Left hindlimb (tissue), 1 donor: ENCODE data around the gene PSMD13.

ENCODE experiments used
- DNase-seq: peaks from one replicate; pipeline ENCODE4 v3.0.0-alpha.2; 2018

The PSMD13 gene

GRCh38 chr11:205221-206001, 31.4 kb upstream of the PSMD13 start:
- DNase-seq = peak; percentile 17

- no peak for DNase-seq
Observed at GRCh38 chr11:206002-206384, 30.8 kb upstream of the PSMD13 start.

DNA sequence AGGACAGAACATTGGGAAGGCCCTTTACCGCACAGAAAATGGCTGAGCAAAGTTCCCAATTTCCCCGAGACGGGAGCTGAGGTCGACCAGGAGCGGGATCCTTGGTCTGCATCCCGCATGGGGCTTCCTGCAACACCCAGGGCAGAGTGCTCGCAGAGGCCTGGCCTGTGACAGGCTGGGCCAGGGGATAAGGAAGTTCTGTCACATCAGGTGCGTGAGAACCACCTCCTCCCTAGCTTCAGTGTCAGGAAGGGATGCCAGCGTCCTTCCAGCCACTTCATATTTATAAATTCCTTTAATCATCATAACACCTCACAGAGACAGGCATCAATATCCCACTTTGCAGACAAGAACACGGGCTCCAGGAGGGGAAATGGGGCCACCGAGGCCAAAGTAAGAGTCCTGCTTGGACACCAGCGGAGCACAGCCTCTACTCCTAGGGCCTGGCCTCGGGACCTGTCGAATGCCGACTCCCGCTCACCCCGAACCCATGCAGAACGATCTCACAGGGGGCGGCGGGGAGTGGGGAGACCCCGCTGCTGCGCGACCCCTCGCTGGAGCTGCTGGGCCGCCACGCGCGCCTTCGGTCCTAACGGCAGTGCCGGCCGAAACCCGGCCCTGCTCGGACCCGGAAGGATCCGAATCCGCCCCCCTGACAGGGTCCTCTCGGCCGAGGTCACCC, 30.1 kb upstream of the PSMD13 start:
- no peak for DNase-seq

- DNase-seq = peak; percentile 97
Observed at GRCh38 chr11:207208-207862, 29.4 kb upstream of the PSMD13 start, which contains the start of the genes BET1L and RIC8A. Gene BET1L, minus strand, starts transcription at chr11:207399. Its CDS starts 78 bp downstream, at chr11:207321. Gene RIC8A, plus strand, starts transcription at chr11:207708. Its CDS starts 1,147 bp downstream, at chr11:208855.

DNA sequence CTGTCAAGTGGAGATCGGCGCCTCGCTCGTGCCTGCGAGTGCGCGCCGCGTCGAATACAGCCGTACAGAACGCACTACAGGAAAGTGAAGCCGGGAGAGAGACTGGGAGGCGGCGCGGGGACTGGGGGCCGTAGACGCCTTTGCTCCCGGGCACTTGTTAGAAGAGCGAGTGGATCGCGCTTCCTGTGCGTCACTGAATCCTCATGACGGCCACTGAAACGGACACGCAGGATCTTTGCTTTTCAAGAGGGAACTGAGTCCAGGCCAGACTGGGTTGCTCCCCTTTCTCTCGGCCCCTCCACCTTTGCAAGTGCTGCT, 29.0 kb upstream of the PSMD13 start:
- DNase-seq = no peak

GRCh38 chr11:208181-208916, 28.4 kb upstream of the PSMD13 start:
- peak; percentile 84 for DNase-seq

DNA sequence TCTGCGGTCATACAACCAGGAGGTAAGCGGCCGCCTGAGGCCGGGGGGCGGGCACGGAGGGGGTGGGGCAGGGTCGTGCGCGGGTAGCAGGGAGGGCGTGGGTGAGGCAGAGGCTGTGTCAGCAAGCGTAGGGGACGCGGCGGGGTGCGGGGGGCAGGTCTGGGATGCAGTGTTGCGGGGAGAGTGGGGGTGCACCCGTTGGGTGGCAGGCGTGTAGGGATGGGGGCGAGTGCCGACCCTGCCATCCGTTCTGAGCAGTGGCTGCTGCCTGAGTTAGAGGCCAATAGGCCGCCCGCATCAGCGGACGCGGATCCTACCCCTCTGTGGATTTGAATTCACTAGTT, 27.9 kb upstream of the PSMD13 start:
- DNase-seq = no peak

DNA sequence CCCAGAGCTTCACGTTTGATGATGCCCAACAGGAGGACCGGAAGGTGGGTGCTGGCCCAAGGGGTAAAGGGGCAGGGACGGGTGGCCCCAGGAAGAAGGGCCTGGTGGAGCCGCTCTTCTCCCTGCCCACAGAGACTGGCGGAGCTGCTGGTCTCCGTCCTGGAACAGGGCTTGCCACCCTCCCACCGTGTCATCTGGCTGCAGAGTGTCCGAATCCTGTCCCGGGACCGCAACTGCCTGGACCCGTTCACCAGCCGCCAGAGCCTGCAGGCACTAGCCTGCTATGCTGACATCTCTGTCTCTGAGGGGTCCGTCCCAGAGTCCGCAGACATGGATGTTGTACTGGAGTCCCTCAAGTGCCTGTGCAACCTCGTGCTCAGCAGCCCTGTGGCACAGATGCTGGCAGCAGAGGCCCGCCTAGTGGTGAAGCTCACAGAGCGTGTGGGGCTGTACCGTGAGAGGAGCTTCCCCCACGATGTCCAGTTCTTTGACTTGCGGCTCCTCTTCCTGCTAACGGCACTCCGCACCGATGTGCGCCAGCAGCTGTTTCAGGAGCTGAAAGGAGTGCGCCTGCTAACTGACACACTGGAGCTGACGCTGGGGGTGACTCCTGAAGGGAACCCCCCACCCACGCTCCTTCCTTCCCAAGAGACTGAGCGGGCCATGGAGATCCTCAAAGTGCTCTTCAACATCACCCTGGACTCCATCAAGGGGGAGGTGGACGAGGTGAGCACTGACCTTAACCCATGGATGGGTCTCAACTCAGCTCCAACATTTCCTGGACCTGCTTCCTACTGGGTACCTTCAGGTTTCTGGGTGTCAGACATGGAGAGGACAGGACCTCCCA, 27.3 kb upstream of the PSMD13 start:
- DNase-seq = no peak

DNA sequence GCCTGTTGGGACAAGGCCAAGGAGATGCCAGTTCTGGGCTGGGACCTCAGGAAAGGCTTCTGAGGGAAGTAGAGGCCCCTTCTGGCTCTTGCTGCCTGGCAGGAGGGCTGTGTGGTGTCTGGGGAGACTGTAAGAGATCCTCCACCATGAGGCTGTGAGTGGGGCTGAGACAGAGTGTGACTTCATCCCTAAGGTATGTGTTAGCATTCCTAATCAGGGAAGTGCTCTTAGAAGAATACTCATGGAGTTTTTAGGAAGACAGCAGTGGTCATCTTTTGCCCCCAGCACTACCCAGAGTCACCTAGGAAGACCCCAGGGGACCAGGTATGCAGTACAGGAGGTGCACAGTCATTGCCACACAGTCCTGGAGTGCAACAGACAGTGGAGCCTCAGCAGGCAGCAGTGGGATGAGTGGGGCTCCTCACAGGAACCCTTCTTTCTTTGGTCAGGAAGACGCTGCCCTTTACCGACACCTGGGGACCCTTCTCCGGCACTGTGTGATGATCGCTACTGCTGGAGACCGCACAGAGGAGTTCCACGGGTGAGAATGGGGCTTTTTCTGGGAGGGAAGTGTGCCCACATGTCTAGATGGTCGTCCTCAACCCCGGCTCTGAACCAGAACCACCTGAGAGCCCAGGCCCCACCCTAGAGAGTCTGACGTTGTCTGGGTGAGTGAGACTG, 26.5 kb upstream of the PSMD13 start:
- DNase-seq = no peak

DNA sequence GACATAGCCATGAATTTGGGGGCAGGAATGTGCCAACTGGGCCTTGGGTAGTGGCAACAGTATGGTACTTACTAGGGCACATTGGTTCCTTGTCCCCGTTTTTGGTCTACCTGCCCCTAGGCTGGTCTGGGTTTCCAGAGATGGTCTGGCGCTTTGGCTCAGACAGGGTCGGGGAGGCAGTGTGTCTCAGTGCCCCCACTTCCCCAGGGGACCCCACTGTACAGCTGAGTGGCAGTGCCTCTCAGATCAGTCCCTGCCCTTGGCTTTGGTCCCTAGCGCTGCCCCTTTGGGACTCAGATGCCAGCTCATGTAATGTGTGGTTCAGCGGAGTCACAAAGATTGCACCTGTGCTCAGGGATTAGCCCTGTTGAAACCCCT, 26.0 kb upstream of the PSMD13 start:
- no peak for DNase-seq

DNA sequence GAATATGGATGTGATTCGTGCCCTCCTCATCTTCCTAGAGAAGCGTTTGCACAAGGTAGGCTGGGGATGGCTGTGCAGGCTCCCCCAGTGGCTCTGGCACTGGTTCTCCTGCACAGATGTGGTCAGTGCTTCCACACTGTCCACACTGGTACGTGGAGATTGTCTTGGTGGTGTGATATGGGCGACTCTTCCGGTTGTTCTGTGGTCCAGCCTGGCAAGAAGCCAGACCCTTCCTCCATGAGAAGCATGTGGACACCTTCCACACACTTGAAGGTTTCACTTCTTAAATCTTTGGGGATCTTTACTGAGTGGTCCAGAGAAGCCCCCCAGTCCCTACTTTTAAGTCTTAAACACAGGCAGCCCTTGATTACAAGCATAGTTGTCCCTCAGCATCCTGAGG, 25.5 kb upstream of the PSMD13 start:
- no peak for DNase-seq

- DNase-seq = no peak
Observed at GRCh38 chr11:211741-212140, 25.0 kb upstream of the PSMD13 start.

- DNase-seq = no peak
Observed at GRCh38 chr11:212150-213100, 24.4 kb upstream of the PSMD13 start.

GRCh38 chr11:213111-213510, 23.7 kb upstream of the PSMD13 start:
- DNase-seq = no peak

GRCh38 chr11:214083-214482, 22.7 kb upstream of the PSMD13 start:
- no peak for DNase-seq

DNA sequence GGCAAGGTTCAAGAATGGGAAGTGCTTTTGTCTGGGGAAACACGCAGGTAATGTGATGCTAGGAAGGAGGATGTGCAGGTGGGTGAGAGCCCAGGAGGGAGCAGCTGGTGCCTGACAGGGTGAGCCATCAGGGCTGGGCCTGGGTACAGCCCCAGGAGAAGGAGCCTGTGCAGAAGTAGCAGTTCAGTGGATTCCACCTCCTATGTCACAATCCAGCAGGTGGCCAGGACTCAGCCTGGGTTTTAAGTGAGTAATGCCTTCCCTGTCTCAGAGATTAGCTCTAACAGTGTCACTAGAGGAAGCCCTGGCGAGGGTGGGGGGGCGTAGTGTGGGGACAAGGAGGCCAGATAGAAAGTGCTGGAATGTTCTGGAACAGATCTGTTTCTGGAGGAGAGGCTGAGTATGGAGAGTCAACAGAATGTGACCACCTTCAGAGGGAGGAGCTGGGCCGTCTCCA, 21.2 kb upstream of the PSMD13 start:
- DNase-seq = no peak

DNA sequence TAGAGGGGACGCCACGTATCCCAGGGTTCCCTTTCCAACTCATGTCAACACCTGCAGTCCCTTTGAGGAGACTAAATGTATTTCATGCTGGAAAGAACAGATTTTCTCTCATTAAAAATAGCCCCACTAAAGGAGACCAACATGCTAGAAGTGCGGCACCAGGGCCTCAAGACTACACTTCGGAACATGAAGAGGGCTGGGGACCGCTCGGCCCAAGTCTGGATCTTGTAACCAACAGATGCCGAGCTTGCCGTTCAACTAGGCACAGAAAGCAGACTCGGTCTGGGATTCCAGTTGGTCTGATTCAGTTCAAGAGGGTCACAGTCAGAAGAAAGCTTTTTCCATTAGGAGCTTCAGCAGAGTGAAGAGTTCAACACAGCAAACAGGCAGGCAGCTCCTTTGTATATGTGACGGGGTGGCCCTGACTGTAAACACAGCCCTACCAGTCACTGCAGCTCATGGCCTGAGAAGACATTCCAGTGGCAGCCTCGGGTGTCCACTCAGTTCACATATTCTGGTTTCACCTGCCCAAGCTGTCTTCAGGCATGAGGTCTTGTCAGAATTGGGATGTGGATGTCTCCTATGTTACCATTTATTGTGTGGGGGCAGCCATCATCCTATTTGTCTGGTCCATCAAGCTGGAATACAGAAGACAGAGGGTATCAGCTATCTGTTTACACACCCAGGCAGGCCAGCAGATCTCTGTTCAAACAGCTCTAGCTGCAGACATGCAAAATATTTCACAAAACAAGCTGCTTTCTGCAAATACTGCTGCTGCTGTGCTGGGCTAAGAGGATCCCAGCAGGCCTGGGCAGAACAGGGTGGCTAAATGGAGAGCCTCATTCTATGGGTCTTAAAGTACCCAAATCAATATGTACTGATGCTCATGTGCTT, 20.4 kb upstream of the PSMD13 start:
- DNase-seq = no peak

DNA sequence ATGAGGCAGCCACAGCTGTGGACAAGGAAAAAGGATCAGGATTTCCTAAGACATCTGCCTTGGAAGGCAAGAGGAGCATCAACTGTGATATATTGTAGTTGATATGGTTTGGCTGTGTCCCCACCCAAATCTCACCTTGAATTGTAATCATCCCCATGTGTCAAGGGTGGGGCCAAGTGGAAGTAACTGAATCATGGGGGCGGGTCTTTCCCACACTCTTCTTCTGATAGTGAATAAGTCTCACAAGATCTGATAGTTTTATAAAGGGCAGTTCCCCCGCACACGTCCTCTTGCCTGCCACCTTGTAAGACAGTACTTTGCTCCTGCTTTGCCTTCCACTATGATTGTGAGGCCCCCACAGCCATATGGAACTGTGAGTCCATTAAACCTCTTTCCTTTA, 19.1 kb upstream of the PSMD13 start:
- no peak for DNase-seq

DNA sequence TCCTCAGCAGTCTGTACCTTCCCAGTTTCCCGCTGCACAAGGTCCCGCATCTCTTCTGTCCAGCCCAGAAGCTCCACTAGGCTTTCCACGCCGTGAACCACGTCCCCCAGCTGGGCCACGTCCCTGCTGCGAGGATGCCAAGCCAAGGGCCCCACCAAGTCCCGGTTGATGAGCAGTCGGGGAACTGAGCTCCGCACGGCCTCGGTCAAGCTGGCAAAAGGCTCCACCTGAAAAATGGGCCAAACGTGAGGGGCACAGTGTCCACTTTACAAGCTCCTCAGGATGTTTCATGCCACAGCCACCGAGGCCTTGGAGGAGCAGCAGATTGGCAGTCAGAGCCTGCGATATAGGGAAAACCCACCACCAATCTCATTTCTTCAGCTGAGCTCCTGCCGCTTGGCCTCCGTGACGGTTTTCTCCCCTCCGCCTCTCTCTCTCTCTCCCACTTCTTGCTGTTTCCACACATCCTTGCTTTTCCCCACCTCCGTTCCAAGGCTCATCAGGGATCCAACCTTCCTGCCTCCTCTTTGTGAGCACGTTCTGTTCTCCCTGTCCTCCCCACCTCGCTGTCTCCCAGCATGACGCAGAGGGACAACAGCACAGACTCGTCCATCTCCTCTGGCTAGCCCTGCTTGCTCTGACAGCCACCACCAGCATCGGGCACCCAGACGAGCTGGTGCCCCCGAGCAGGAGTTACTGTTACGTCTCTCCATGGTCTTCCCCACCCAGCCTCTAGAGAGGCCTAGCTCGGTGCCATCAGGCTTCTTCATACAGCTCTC, 17.8 kb upstream of the PSMD13 start:
- DNase-seq = no peak
